DMS79 (cell line): ENCODE data around the gene ZACN.
"Not testable (repeated sequence)": the region's sequence is repeated elsewhere in the genome, so short reads cannot be mapped to it uniquely, and the experiment has no call there.

Experiments used
- DNase-seq: peaks from one replicate; lab custom pipeline; 2025; lab: John Stamatoyannopoulos, UW

Gene ZACN

DNA sequence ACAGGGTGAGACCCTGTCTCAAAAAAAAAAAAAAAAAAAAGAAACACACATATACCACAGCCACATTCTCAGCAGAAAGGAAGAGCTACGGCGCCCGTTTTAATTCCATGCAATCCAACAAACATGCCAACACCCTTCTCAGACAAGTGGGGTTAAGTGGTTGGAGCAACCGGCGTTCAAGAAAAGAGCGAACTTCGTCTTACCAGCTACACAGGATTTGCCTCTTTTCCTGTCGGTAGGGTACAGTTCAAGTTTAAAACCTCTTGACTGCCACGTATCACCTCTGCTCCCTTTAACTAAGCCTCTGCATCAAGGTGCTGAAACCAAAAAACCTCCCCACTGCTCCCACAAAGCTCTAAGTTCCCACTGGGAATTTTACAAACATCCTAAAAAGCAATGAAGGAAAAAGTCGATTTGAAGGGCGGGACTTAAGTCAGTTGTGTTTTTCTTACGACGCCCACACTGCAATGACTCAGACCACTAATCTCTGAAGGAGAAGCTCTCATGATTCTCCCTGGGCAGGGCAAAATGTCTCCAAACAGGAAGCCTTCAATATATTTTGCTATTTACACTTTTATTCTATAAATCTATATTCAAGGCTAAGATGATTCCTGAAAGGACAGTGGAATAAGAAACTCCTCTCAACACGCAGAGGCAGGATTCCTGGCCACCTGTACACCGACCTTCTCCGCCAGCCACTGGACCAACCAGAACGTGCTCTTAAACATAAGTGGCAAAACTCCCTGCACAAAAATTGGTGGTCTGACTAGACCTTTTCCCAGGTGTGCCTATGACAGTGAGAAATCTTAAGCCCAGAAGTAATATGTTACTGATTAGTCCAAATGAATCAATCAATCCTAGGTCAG is 25.5 kb upstream of the ZACN start:
- DNase-seq, result no peak

GRCh38 chr17:76054112-76054476 is 24.9 kb upstream of the ZACN start:
- no peak for DNase-seq

DNA sequence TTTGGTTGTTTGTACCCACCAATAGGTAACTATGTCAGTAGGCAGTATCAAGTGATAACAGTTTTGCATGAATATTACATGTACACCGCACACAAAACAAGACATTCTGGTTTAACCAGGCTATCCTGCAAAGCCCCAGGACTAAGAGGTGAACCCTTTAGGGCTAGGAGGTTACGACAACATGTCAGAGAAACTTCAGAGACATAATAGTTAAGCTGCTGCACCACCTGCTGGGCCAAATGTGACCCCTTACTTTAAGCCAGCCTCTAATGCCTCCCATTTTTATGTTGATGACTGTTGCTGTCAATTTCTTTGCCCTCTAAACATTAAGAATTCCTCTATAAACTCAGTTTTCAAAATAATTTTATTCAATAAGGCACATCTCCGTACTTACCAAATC is 22.1 kb upstream of the ZACN start:
- no peak for DNase-seq

GRCh38 chr17:76058264-76058663 is 20.7 kb upstream of the ZACN start:
- not testable (repeated sequence) for DNase-seq

DNA sequence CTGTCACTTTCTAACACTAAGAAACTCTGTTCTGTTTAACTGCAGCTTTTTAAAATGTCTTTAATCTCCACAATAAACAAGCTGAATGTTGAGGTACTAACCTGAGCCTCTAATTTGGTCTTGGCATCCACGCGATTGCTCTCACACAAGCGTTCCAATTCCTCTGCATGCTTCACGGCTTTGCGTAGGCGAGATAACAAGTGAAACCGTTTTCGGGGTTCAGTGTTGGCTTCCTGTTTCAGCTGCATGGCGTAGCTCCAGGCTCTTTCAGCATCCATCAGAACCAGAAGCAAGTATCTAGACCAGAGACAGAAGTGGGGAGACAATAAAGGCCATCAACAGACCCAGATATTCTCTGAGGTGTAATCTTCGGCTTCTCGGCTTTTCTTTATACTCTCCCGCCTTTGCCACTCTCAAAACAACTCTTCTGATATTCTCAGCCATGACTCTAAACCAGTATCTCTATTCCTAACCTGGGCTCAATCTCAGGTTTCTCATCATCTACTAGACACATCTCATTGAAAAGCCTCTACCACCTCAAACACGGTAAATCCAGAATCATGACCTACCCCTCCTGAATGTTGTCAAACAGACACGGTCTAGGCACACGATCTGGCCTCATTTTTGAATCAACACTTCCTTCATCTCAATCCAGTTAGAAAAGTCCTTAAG is 15.0 kb upstream of the ZACN start:
- no peak for DNase-seq

DNA sequence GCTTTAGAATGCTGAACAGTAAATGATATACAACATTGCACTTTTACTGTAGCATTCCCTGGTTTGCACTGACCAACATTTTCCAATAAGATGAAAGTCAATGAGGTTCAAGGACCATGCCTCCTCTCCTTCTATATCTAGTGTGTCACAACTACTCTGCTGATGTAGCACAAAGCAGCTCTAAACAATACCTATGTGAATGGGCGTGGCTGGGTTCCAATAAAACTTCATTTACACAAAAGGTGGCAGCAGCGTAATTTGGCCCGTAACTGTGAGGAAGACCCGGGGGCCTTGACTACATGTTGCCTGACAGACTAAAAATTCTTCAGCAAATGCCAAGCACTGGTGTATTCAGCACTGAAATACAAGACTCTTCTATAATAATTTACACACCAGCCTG is 13.2 kb upstream of the ZACN start:
- DNase-seq, result no peak

DNA sequence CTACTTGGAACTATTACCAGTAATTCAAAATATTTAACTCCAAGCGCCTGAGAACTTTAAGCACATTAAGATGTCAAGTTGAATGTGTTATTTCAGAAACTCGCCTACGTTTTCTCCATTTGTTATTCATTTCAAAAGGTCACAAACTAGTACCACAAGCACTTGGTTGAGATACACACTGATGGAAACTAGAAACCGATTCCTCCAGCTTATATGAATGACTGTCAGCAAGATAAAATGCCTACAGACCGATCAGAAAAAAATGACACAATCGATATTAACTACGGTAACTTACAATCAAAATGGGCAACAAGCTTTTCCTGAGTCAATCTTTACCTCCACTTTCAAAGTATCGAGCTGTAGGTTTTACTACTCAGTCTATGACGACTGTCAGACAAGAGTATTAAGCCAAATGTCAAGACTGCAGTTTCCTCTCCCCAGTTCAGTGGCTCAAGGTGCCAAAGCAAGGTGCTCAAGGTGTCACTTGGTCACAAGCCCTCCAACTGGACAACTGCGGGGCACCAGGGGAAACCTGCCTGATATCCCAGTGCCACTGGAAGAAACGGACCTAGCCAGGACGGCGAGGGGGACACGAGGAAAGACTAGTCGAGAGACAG is 7.3 kb upstream of the ZACN start:
- DNase-seq, result no peak

DNA sequence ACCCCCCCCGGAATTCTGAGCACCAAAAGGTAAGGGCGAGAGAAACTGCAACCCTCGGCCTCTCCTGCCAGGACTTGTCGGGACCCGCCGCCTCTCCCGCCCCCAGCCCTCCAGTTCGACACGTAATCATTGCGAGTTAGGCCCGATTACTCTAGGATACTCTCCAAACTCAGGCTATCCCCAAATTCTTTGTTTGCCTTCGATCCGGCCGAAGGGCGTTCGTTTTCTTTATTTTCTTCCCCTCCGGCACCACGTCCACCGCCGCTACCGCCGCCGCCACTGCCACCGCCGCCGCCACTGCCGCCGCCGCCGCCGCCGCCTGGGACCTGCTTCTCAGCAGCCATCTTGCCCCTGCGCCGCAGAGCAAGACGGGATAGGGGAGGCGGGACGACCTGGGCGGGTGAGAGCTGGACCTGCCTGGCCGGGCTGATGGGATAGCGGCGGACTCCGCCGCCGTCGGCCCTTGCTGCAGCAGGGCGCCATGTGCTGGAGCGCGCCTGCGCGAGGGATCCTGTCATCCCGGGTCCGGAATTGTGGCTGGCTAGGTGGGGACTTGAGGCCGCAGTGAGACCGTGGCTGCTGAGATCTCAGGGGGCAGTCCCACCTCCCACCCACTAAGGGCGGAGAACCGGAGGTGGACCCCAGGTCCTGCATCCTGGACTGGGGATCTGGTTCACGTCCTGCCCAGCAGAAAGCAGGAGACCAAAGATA is 6.7 kb upstream of the ZACN start, which contains the start of gene SRP68:
Gene SRP68, minus strand, starts transcription at position 370 of the 711 bp plus-strand sequence. Its CDS starts 26 bp downstream, at position 344.
- peak; percentile 87 for DNase-seq

- DNase-seq, result no peak
Measured at GRCh38 chr17:76074390-76075363, 4.3 kb upstream of the ZACN start, which contains the start of gene GALR2. Gene GALR2 (plus strand): TSS chr17:76074781. CDS start chr17:76074884, 103 bp downstream.

- no peak for DNase-seq
Measured at GRCh38 chr17:76075364-76076145, 3.4 kb upstream of the ZACN start.

DNA sequence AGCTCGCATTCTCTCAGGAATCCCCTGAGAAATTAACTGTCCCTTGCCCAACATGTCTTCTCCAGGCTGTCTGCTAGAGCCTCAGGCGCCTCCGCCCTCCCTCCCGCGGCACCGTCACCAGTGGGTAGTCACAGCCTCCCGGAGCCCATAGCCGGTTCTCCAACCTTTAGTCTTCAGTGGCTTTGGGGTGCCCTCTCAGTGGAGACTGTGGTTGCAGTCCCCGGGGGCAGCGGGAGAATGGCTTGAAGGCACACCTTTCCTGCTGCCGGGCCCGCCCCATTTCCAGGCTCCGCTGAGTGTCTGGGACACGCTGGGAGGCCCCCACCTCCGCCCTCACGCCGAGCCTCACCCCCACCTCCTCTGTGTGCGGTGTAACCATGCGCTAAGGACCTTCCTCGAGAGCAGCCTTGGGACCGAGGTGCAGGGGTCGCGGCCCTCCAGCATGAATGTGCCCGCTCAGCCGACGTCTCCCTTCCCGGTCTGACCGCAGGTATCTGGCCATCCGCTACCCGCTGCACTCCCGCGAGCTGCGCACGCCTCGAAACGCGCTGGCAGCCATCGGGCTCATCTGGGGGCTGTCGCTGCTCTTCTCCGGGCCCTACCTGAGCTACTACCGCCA is 2.7 kb upstream of the ZACN start:
- no peak for DNase-seq

DNA sequence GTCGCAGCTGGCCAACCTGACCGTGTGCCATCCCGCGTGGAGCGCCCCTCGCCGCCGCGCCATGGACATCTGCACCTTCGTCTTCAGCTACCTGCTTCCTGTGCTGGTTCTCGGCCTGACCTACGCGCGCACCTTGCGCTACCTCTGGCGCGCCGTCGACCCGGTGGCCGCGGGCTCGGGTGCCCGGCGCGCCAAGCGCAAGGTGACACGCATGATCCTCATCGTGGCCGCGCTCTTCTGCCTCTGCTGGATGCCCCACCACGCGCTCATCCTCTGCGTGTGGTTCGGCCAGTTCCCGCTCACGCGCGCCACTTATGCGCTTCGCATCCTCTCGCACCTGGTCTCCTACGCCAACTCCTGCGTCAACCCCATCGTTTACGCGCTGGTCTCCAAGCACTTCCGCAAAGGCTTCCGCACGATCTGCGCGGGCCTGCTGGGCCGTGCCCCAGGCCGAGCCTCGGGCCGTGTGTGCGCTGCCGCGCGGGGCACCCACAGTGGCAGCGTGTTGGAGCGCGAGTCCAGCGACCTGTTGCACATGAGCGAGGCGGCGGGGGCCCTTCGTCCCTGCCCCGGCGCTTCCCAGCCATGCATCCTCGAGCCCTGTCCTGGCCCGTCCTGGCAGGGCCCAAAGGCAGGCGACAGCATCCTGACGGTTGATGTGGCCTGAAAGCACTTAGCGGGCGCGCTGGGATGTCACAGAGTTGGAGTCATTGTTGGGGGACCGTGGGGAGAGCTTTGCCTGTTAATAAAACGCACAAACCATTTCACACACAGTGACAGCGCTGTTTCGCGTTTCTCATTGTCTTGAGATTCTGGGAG is 2.0 kb upstream of the ZACN start:
- DNase-seq, result no peak

DNA sequence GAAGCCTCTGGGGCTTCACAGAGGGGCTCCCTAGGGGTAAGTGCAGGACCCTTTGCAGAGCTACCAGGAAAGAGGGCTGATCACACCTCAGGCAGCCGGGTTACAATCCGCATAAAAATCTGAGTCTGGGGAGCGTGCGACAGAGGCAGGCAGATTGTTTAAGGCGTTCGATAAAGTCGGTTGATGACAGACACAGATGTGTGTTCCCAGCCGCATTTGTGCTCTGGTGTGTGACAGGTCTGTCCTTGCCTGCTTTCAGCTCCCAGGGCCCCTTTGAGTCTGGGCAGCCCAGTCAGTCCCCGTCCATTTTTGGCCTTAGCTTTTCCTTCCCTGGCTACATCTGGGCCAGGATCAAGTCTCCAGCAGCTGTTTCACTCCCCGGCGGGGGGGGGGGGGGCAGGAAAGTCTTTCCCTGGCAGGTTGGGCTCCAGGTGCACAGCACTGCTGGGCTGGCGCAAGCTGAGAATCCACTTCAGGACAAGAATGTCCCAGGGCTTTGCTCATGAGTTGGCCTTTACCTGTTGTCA is 1.3 kb upstream of the ZACN start:
- peak; percentile 37 for DNase-seq

- DNase-seq, result not testable (repeated sequence)
Measured at GRCh38 chr17:76078370-76078769, 612 bp upstream of the ZACN start.

- DNase-seq, result no peak
Measured at GRCh38 chr17:76079535-76079955, 563 bp downstream of the ZACN start.

- DNase-seq, result no peak
Measured at GRCh38 chr17:76079956-76080767, 1.2 kb downstream of the ZACN start.

DNA sequence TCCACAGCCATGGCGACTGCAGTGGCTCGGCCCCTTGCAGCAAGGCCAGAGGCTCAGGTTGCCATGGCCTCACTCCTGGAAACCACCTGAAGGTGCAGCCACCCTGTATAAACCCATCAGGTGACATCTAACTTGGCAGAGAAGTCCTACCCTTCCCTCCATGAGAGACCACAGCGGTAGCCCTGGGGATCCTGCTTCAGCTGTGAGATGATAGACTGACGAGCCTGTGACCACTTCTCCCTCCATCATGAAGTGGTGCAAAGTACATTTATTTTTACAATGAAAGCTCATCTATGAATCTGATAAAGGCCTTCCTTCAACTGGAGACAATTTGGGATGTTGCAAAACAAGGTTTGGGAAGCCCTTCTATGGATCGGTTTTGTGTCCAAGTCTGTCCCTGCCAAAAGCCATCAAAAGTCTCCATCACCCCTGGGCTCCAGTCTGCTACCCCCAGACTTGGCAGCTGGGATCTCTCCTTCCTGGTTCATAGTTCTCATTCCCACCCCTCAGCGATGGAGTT is 1.8 kb downstream of the ZACN start:
- DNase-seq, result peak; percentile 14
